Measurements from ENCODE around the gene HRCT1.
"Not testable (repeated sequence)": the region's sequence is repeated elsewhere in the genome, so short reads cannot be mapped to it uniquely, and the experiment has no call there.

Gene HRCT1

GRCh38 chr9:35909687-35910612, 3.9 kb downstream of the HRCT1 start:
- peaks cover 24% of the 10 kb centered on the region for H3K4me1 ChIP-seq (ENCODE audit: insufficient read depth, low read length)

GRCh38 chr9:35910613-35911359, 4.8 kb downstream of the HRCT1 start:
- no peaks in the 10 kb centered on the region for H3K27me3 ChIP-seq (ENCODE audit: insufficient read depth, low read length)
- H3K36me3 ChIP-seq (ENCODE audit: insufficient read depth, low read depth, low read length) = no peaks in the 10 kb centered on the region
- H3K27ac ChIP-seq (ENCODE audit: low read length) = no peak overlapping the region
- no peak overlapping the region for H3K9ac ChIP-seq (ENCODE audit: low read depth, low read length)
- H3K4me3 ChIP-seq (ENCODE audit: low read length) = no peak overlapping the region
- no peaks in the 10 kb centered on the region for H3K9me3 ChIP-seq (ENCODE audit: insufficient read depth, low read depth, low read length)
- H3K4me1 ChIP-seq (ENCODE audit: insufficient read depth, low read length) = peaks cover 24% of the 10 kb centered on the region

More at GRCh38 chr9:35909687-35910612, 3.9 kb downstream of the HRCT1 start:
- Histone ChIP-seq H3K9me3 (ENCODE audit: insufficient read depth, low read depth, low read length) (no peaks in the 10 kb centered on the region), H3K9ac (ENCODE audit: low read depth, low read length) (no peak overlapping the region), H3K27me3 (ENCODE audit: insufficient read depth, low read length) (no peaks in the 10 kb centered on the region), H3K27ac (ENCODE audit: low read length) (no peak overlapping the region), H3K36me3 (ENCODE audit: insufficient read depth, low read depth, low read length) (no peaks in the 10 kb centered on the region), H3K4me3 (ENCODE audit: low read length) (no peak overlapping the region)

- no peak overlapping the region for H3K4me3 ChIP-seq (ENCODE audit: low read length)
- no peaks in the 10 kb centered on the region for H3K9me3 ChIP-seq (ENCODE audit: insufficient read depth, low read depth, low read length)
- no peak overlapping the region for H3K27ac ChIP-seq (ENCODE audit: low read length)
- no peaks in the 10 kb centered on the region for H3K36me3 ChIP-seq (ENCODE audit: insufficient read depth, low read depth, low read length)
- H3K9ac ChIP-seq (ENCODE audit: low read depth, low read length) = no peak overlapping the region
- H3K4me1 ChIP-seq (ENCODE audit: insufficient read depth, low read length) = peaks cover 23% of the 10 kb centered on the region
- no peaks in the 10 kb centered on the region for H3K27me3 ChIP-seq (ENCODE audit: insufficient read depth, low read length)
Observed at GRCh38 chr9:35911690-35912089, 5.7 kb downstream of the HRCT1 start.

DNA sequence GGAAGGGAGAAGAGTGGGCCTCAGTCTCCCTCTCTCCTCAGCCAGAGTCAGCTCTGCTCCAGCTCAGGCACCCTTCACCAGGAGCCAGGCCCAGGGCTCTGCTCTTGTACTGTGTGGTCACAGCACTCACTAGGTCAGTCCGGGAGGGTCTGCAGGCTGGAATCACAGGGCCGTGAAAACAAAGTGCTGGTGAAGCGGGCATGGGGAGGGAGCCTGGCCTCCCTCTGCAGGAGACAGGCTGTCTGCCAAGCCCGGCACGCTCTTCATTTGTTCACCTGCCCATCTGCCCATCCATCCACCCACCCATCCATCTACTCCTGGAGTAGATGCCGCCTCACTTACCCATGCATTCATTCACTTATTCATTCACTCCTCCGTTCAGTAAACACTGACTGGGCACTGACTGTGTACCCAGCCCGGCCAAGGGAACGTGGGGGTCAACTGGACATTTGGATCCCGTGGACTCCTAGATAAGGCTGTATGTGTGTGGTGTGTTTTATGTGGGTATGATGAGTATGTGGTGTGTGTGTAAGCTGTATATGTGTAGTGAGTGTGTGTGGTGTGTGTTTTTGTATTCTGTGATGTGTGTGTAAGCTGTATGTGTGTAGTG, 6.9 kb downstream of the HRCT1 start:
- Histone ChIP-seq H3K4me1 (ENCODE audit: insufficient read depth, low read length) (peaks cover 13% of the 10 kb centered on the region), H3K9me3 (ENCODE audit: insufficient read depth, low read depth, low read length) (no peaks in the 10 kb centered on the region), H3K27me3 (ENCODE audit: insufficient read depth, low read length) (no peaks in the 10 kb centered on the region), H3K9ac (ENCODE audit: low read depth, low read length) (no peak overlapping the region), H3K4me3 (ENCODE audit: low read length) (no peak overlapping the region), H3K36me3 (ENCODE audit: insufficient read depth, low read depth, low read length) (no peaks in the 10 kb centered on the region), H3K27ac (ENCODE audit: low read length) (no peak overlapping the region)

DNA sequence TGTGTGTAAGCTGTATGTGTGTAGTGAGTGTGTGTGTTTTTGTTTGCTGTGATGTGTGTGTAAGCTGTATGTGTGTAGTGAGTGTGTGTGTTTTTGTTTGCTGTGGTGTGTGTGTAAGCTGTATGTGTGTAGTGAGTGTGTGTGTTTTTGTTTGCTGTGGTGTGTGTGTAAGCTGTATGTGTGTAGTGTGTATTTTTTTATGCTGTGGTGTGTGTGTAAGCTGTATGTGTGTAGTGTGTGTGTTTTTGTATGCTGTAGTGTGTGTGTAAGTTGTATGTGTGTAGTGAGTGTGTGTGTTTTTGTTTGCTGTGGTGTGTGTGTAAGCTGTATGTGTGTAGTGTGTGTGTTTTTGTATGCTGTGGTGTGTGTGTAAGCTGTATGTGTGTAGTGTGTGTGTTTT, 7.4 kb downstream of the HRCT1 start:
- not testable (repeated sequence) for H3K9ac ChIP-seq (ENCODE audit: low read depth, low read length); H3K4me1 ChIP-seq (ENCODE audit: insufficient read depth, low read length); H3K27ac ChIP-seq (ENCODE audit: low read length); H3K27me3 ChIP-seq (ENCODE audit: insufficient read depth, low read length); H3K36me3 ChIP-seq (ENCODE audit: insufficient read depth, low read depth, low read length); H3K9me3 ChIP-seq (ENCODE audit: insufficient read depth, low read depth, low read length); H3K4me3 ChIP-seq (ENCODE audit: low read length)

- Histone ChIP-seq H3K4me1 (ENCODE audit: insufficient read depth, low read length) (no peaks in the 10 kb centered on the region), H3K4me3 (ENCODE audit: low read length) (no peak overlapping the region), H3K9ac (ENCODE audit: low read depth, low read length) (no peak overlapping the region), H3K9me3 (ENCODE audit: insufficient read depth, low read depth, low read length) (no peaks in the 10 kb centered on the region), H3K27ac (ENCODE audit: low read length) (no peak overlapping the region), H3K36me3 (ENCODE audit: insufficient read depth, low read depth, low read length) (no peaks in the 10 kb centered on the region), H3K27me3 (ENCODE audit: insufficient read depth, low read length) (no peaks in the 10 kb centered on the region)
Observed at GRCh38 chr9:35914301-35914807, 8.4 kb downstream of the HRCT1 start.

GRCh38 chr9:35915681-35916294, 9.8 kb downstream of the HRCT1 start:
- H3K9ac ChIP-seq (ENCODE audit: low read depth, low read length) = no peak overlapping the region
- H3K36me3 ChIP-seq (ENCODE audit: insufficient read depth, low read depth, low read length) = no peaks in the 10 kb centered on the region
- no peaks in the 10 kb centered on the region for H3K27me3 ChIP-seq (ENCODE audit: insufficient read depth, low read length)
- H3K9me3 ChIP-seq (ENCODE audit: insufficient read depth, low read depth, low read length) = no peaks in the 10 kb centered on the region
- H3K27ac ChIP-seq (ENCODE audit: low read length) = no peak overlapping the region
- no peaks in the 10 kb centered on the region for H3K4me1 ChIP-seq (ENCODE audit: insufficient read depth, low read length)
- no peak overlapping the region for H3K4me3 ChIP-seq (ENCODE audit: low read length)

DNA sequence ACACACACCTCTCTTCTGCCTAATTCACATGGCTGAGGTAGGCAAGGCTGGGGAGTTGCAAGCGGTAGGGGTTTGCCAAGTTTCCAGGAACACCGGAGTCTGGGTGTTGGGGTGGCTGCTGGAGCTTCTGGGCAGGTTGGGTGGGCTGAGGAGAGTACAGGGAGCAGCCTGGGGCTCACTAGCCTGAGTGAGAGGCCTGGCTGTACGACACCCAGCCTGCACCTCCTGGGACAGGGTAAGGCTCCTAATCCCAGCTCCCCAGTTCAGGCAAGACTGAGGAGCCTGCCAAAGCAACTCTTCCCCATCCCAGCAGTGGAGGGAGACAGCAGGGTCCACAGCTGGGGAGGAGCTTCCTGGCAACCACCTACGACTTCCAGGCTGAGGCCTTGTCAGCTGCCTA, 11.3 kb downstream of the HRCT1 start:
- Histone ChIP-seq H3K36me3 (ENCODE audit: insufficient read depth, low read depth, low read length) (no peaks in the 10 kb centered on the region), H3K9ac (ENCODE audit: low read depth, low read length) (no peak overlapping the region), H3K4me3 (ENCODE audit: low read length) (no peak overlapping the region), H3K27ac (ENCODE audit: low read length) (no peak overlapping the region), H3K27me3 (ENCODE audit: insufficient read depth, low read length) (no peaks in the 10 kb centered on the region), H3K4me1 (ENCODE audit: insufficient read depth, low read length) (no peaks in the 10 kb centered on the region), H3K9me3 (ENCODE audit: insufficient read depth, low read depth, low read length) (no peaks in the 10 kb centered on the region)

- H3K27ac ChIP-seq (ENCODE audit: low read length) = no peak overlapping the region
- no peaks in the 10 kb centered on the region for H3K27me3 ChIP-seq (ENCODE audit: insufficient read depth, low read length)
- no peaks in the 10 kb centered on the region for H3K36me3 ChIP-seq (ENCODE audit: insufficient read depth, low read depth, low read length)
- H3K9ac ChIP-seq (ENCODE audit: low read depth, low read length) = no peak overlapping the region
- 0 out of 2 replicates have a peak, but pooled peaks cover under 1% of the 10 kb centered on the region for H3K4me1 ChIP-seq (ENCODE audit: insufficient read depth, low read length)
- H3K4me3 ChIP-seq (ENCODE audit: low read length) = no peak overlapping the region
- no peaks in the 10 kb centered on the region for H3K9me3 ChIP-seq (ENCODE audit: insufficient read depth, low read depth, low read length)
Observed at GRCh38 chr9:35918780-35919179, 12.8 kb downstream of the HRCT1 start.

DNA sequence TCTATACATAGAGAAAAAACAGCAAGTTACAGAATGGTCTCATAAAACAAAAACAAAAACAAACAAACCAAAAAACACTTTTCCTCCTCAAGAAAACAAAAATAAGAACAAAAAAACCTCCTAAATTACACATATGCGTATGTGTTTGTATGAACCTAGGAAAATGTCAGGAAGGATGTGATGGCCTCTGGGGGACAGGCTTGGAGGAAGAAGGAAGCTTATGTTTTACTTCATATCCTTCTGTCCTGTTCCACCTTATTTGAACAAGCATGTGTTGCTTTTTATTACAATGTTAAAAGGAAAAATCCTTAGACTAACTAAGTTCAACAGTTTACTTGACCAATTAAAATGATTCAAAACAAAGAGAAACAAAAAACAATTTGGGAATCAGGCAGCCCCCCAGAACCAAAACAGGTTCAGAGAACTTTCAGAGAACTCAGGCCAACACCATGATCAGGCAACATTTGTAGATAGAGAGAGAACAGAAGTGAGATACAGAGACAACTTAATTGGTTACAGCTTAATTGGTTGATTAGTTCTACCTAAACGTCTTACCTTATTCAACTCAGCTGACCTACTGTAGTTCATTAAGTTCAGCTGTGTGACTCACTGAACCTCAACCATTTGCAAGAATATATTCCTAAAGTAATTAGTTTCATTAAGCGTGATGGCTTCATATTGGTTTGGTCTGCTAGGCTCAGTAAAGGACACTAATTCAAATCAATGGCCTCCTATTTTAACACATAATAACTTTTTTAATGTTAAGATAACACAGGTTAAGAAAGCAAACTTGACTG, 13.4 kb downstream of the HRCT1 start:
- Histone ChIP-seq H3K4me1 (ENCODE audit: insufficient read depth, low read length) (peaks cover 4% of the 10 kb centered on the region; the same call in 1 of the 2 replicates), H3K27me3 (ENCODE audit: insufficient read depth, low read length) (no peaks in the 10 kb centered on the region), H3K27ac (ENCODE audit: low read length) (no peak overlapping the region), H3K36me3 (ENCODE audit: insufficient read depth, low read depth, low read length) (no peaks in the 10 kb centered on the region), H3K9ac (ENCODE audit: low read depth, low read length) (no peak overlapping the region), H3K4me3 (ENCODE audit: low read length) (no peak overlapping the region), H3K9me3 (ENCODE audit: insufficient read depth, low read depth, low read length) (no peaks in the 10 kb centered on the region)

Data from iPS-20b (cell line).